Caco-2 (cell line): ENCODE results near the gene CTLA4. TPM values are rescaled to one million over a fixed set of nuclear protein-coding genes. Genes with fewer than 3 reads are reported as not detected.

ENCODE experiments used
- BruUV-seq: library from RNA; stranded (reverse); fragments of 400-500 nt; replicated peaks from 2 replicates; lab custom pipeline; 2021; lab: Mats Ljungman, UMichigan
- CTCF ChIA-PET: fragments of 300-600 bp; sonication (Branson Sonifier 250); formaldehyde crosslinking; loops from one replicate; lab custom pipeline; 2022; ENCODE audit warnings: antibody characterized with exemption; lab: Charles Lee
- POLR2A ChIA-PET: fragments of 300-600 bp; sonication (Branson Sonifier 250); formaldehyde crosslinking; loops from one replicate; lab custom pipeline; 2022; ENCODE audit warnings: antibody characterized with exemption; lab: Charles Lee
- DNase-seq, 2 experiments: peaks; one replicate each; pipeline versions ENCODE4 v3.0.0 to v3.0.0-alpha.2; 2020 to 2022
- H3K27me3 ChIP-seq: replicated peaks from 2 replicates; pipeline ENCODE4 v1.6.0; 2011; ENCODE audit warnings: low read length; ENCODE audit not compliant: control insufficient read depth, insufficient read depth
- H3K36me3 ChIP-seq: 2 replicates; pipeline ENCODE4 v1.5.1; 2011; ENCODE audit warnings: low read length; ENCODE audit not compliant: control insufficient read depth, insufficient read depth
- H3K4me1 ChIP-seq: fragments of 250-450 bp; sonication (Bioruptor Pico); 2 replicates; pipeline ENCODE4 v1.5.1; 2020; ENCODE audit warnings: mild to moderate bottlenecking
- H3K4me3 ChIP-seq: 2 replicates; pipeline ENCODE4 v1.5.1; 2011; ENCODE audit warnings: low read depth, mild to moderate bottlenecking, control low read depth, low read length
- H3K9me3 ChIP-seq: fragments of 250-450 bp; sonication (Bioruptor Pico); 2 replicates; pipeline ENCODE4 v1.5.1; 2020; ENCODE audit warnings: mild to moderate bottlenecking, moderate library complexity
- H3K27ac Mint-ChIP-seq: one replicate; pipeline ENCODE4 v1.8.0; 2022; ENCODE audit warnings: mixed read lengths; ENCODE audit not compliant: unreplicated experiment
- H3K27me3 Mint-ChIP-seq: one replicate; pipeline ENCODE4 v1.8.0; 2022; ENCODE audit warnings: mixed read lengths; ENCODE audit not compliant: insufficient read depth, unreplicated experiment
- H3K36me3 Mint-ChIP-seq: one replicate; pipeline ENCODE4 v1.8.0; 2022; ENCODE audit warnings: mild to moderate bottlenecking, mixed read lengths; ENCODE audit not compliant: insufficient read depth, unreplicated experiment
- H3K4me1 Mint-ChIP-seq: one replicate; pipeline ENCODE4 v1.8.0; 2022; ENCODE audit warnings: low read depth, mixed read lengths; ENCODE audit not compliant: unreplicated experiment
- H3K4me3 Mint-ChIP-seq: one replicate; pipeline ENCODE4 v1.8.0; 2022; ENCODE audit warnings: mild to moderate bottlenecking, moderate library complexity, mixed read lengths; ENCODE audit not compliant: unreplicated experiment
- H3K9me3 Mint-ChIP-seq: one replicate; pipeline ENCODE4 v1.8.0; 2022; ENCODE audit warnings: mixed read lengths; ENCODE audit not compliant: unreplicated experiment
- intact Hi-C: fragments of 100-400 bp; cut with micrococcal nuclease; formaldehyde crosslinking; loops from one replicate; pipeline ENCODE4 v1.10.0; 2022; ENCODE audit not compliant: unreplicated experiment
- total RNA-seq: library from RNA; stranded (reverse); gene quantifications from 2 replicates; pipeline ENCODE4 v1.2.3, GENCODE V29; 2022
- TF ChIP-seq, protein P1 (sequence below), 2 experiments: fragments of 200-600 bp in 1 of 2; IDR thresholded peaks; 1 replicate in 1 of 2; 2 replicates in 1 of 2; pipeline versions ENCODE4 v1.5.1 to v1.8.0; 2011 to 2022; ENCODE audit warnings: antibody characterized with exemption in 1 of 2, control low read depth in 1 of 2, inconsistent platforms in 1 of 2, low read depth in 1 of 2, low read length in 1 of 2, mild to moderate bottlenecking in 1 of 2, moderate library complexity in 1 of 2; ENCODE audit not compliant: insufficient read depth in 1 of 2, severe bottlenecking in 1 of 2, unreplicated experiment in 1 of 2

The CTLA4 gene
- total RNA-seq, 1 experiment from 2014 or later = 0.43 TPM

DNA sequence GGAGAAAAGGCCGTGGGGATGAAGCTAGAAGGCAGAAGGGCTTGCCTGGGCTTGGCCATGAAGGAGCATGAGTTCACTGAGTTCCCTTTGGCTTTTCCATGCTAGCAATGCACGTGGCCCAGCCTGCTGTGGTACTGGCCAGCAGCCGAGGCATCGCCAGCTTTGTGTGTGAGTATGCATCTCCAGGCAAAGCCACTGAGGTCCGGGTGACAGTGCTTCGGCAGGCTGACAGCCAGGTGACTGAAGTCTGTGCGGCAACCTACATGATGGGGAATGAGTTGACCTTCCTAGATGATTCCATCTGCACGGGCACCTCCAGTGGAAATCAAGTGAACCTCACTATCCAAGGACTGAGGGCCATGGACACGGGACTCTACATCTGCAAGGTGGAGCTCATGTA lies 2.9 kb downstream of the CTLA4 start:
- Mint-ChIP-seq H3K27ac (no peak overlapping the region), H3K9me3 (no peaks in the 10 kb centered on the region), H3K4me1 (no peaks in the 10 kb centered on the region), H3K4me3 (no peak overlapping the region), H3K27me3 (peaks cover 13% of the 10 kb centered on the region), H3K36me3 (no peaks in the 10 kb centered on the region)
- no peak for DNase-seq
- intact Hi-C loops = no loop called here
- H3K9me3 ChIP-seq = no peaks in the 10 kb centered on the region
- no peaks in the 10 kb centered on the region for H3K36me3 ChIP-seq
- H3K4me1 ChIP-seq = no peaks in the 10 kb centered on the region
- TF ChIP-seq, protein P1, sequence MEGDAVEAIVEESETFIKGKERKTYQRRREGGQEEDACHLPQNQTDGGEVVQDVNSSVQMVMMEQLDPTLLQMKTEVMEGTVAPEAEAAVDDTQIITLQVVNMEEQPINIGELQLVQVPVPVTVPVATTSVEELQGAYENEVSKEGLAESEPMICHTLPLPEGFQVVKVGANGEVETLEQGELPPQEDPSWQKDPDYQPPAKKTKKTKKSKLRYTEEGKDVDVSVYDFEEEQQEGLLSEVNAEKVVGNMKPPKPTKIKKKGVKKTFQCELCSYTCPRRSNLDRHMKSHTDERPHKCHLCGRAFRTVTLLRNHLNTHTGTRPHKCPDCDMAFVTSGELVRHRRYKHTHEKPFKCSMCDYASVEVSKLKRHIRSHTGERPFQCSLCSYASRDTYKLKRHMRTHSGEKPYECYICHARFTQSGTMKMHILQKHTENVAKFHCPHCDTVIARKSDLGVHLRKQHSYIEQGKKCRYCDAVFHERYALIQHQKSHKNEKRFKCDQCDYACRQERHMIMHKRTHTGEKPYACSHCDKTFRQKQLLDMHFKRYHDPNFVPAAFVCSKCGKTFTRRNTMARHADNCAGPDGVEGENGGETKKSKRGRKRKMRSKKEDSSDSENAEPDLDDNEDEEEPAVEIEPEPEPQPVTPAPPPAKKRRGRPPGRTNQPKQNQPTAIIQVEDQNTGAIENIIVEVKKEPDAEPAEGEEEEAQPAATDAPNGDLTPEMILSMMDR (IDR thresholded peaks at IDR 0.05; ENCODE audit: insufficient read depth in 1 of 2, low read depth in 1 of 2, low read length in 1 of 2, severe bottlenecking in 1 of 2, unreplicated experiment in 1 of 2) = no peak
- H3K4me3 ChIP-seq = no peak overlapping the region
- H3K27me3 ChIP-seq = no peaks in the 10 kb centered on the region
- CTCF ChIA-PET = no interaction called here
- no TSS peak for BruUV-seq
- POLR2A ChIA-PET = no interaction called here

DNA sequence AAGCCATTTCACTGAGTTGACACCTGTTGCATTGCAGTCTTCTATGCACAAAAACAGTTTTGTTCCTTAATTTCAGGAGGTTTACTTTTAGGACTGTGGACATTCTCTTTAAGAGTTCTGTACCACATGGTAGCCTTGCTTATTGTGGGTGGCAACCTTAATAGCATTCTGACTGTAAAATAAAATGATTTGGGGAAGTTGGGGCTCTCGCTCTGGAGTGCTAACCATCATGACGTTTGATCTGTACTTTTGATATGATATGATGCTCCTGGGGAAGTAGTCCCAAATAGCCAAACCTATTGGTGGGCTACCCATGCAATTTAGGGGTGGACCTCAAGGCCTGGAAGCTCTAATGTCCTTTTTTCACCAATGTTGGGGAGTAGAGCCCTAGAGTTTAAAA lies 3.4 kb downstream of the CTLA4 start:
- intact Hi-C loops = no loop called here
- ChIA-PET CTCF (no interaction called here), POLR2A (no interaction called here)
- H3K36me3 ChIP-seq = no peaks in the 10 kb centered on the region
- H3K36me3 Mint-ChIP-seq = no peaks in the 10 kb centered on the region
- no peaks in the 10 kb centered on the region for H3K9me3 ChIP-seq
- no peak overlapping the region for H3K4me3 ChIP-seq
- no peaks in the 10 kb centered on the region for H3K4me1 ChIP-seq
- no peak overlapping the region for H3K27ac Mint-ChIP-seq
- H3K9me3 Mint-ChIP-seq = no peaks in the 10 kb centered on the region
- no peak overlapping the region for H3K4me3 Mint-ChIP-seq
- no peak for DNase-seq
- BruUV-seq = no TSS peak
- H3K27me3 ChIP-seq = no peaks in the 10 kb centered on the region
- H3K4me1 Mint-ChIP-seq = no peaks in the 10 kb centered on the region
- TF ChIP-seq, protein P1 (IDR thresholded peaks at IDR 0.05; ENCODE audit: insufficient read depth in 1 of 2, low read depth in 1 of 2, low read length in 1 of 2, severe bottlenecking in 1 of 2, unreplicated experiment in 1 of 2) = no peak
- peaks cover 10% of the 10 kb centered on the region for H3K27me3 Mint-ChIP-seq

DNA sequence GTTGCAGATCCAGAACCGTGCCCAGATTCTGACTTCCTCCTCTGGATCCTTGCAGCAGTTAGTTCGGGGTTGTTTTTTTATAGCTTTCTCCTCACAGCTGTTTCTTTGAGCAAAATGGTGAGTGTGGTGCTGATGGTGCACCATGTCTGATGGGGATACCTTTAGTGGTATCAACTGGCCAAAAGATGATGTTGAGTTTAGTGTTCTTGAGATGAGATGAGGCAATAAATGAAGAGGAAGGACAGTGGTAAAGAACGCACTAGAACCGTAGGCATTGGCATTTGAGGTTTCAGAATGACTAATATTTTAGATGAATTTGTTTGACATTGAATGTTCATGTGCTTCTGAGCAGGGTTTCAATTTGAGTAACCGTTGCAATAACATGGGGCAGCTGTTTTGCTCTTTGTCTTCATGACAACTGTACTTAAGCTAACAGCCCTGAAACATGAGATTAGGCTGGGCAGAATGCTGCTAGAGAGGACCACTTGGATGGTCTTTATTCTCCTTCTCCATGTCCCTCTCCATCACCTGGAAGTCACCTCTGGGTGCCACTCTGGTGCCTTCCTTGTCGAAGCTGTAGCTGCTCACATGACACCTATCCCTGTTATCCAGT lies 3.9 kb downstream of the CTLA4 start:
- POLR2A ChIA-PET = no interaction called here
- no peak overlapping the region for H3K4me3 ChIP-seq
- Mint-ChIP-seq H3K9me3 (no peaks in the 10 kb centered on the region), H3K27me3 (peaks cover 12% of the 10 kb centered on the region), H3K36me3 (no peaks in the 10 kb centered on the region), H3K27ac (no peak overlapping the region), H3K4me1 (no peaks in the 10 kb centered on the region), H3K4me3 (no peak overlapping the region)
- no peaks in the 10 kb centered on the region for H3K36me3 ChIP-seq
- no peaks in the 10 kb centered on the region for H3K4me1 ChIP-seq
- H3K27me3 ChIP-seq = no peaks in the 10 kb centered on the region
- no peaks in the 10 kb centered on the region for H3K9me3 ChIP-seq
- CTCF ChIA-PET = no interaction called here
- TF ChIP-seq, protein P1 (IDR thresholded peaks at IDR 0.05; ENCODE audit: insufficient read depth in 1 of 2, low read depth in 1 of 2, low read length in 1 of 2, severe bottlenecking in 1 of 2, unreplicated experiment in 1 of 2) = no peak
- BruUV-seq = no TSS peak
- intact Hi-C loops = no loop called here
- DNase-seq = no peak
